DMS153 treated with DMSO at 0.1 percent for 48 hours (cell line): ENCODE results near the gene PICALM.
"Not testable (repeated sequence)": the region's sequence is repeated elsewhere in the genome, so short reads cannot be mapped to it uniquely, and the experiment has no call there.

ENCODE experiments used
- DNase-seq: peaks from one replicate; lab custom pipeline; 2025; ENCODE audit not compliant: unreplicated experiment; lab: John Stamatoyannopoulos, UW

Gene PICALM

GRCh38 chr11:86002431-86002830, 66.5 kb downstream of the PICALM start:
- DNase-seq = no peak

GRCh38 chr11:85991508-85991907, 77.4 kb downstream of the PICALM start:
- no peak for DNase-seq

GRCh38 chr11:85989746-85990145, 79.1 kb downstream of the PICALM start:
- DNase-seq = no peak

GRCh38 chr11:85988780-85989179, 80.1 kb downstream of the PICALM start:
- no peak for DNase-seq

DNA sequence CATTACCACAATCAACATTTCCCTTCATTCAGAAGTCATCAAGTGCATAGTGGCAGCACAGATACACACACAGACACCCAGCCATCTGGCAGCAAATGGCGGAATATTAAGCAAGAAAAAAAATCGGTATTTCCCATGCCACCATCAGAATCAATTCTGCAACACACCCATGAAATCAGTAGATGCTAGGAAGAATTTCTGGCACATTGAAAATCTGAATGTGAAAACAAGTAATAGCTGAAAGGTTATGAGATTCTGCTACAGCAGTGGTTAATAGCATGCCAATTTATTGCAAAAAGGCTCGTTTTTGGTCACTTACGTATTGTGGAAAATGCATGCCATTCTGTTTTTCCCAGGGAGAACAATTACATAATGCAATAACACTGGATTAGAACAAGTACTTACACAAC, 91.1 kb downstream of the PICALM start:
- DNase-seq = no peak

- no peak for DNase-seq
Measured at GRCh38 chr11:85976525-85976924, 92.4 kb downstream of the PICALM start.

GRCh38 chr11:85974122-85974521, 94.8 kb downstream of the PICALM start:
- DNase-seq = no peak

GRCh38 chr11:85970593-85970992, 98.3 kb downstream of the PICALM start:
- DNase-seq = no peak

GRCh38 chr11:85967457-85967856, 101.4 kb downstream of the PICALM start:
- DNase-seq = no peak

DNA sequence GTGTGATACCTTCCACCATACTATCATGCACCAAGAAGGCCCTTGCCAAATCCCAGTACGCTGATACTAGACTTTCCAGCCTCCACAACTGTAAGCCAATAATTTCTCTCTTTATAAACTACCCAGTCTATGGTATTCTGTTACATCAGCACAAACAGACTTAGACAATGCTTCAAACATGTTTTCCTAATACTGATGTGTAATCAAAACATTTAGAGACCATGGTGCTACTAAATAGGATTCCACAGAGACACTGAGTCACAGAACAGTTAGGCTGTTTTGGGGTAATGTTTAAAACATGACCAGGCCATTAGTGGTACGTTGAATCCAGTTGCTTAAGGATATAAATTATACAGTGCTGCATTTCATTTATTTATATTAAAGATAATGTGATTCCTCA, 103.7 kb downstream of the PICALM start:
- DNase-seq = no peak

DNA sequence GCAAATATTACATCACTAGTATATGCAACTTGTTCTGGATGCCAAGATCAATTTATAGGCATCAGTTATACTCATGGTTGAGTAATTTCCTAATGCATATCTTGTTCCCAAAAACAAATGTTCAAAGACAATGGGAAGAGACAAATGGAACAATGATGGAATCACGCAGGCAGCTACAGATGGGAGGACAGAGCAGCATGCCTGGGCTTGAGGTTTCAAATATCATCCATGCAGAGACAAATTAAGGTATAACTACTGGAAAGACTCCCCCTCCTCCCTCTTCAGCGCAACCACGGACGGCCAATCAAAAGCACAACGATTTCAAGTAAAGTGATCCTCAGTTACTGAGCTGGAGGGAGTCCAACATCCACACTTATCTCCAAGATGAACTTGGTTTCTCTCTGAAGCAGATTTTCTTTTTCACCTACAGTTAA, 106.9 kb downstream of the PICALM start:
- DNase-seq = no peak

- DNase-seq = no peak
Measured at GRCh38 chr11:85961130-85961529, 107.8 kb downstream of the PICALM start.

DNA sequence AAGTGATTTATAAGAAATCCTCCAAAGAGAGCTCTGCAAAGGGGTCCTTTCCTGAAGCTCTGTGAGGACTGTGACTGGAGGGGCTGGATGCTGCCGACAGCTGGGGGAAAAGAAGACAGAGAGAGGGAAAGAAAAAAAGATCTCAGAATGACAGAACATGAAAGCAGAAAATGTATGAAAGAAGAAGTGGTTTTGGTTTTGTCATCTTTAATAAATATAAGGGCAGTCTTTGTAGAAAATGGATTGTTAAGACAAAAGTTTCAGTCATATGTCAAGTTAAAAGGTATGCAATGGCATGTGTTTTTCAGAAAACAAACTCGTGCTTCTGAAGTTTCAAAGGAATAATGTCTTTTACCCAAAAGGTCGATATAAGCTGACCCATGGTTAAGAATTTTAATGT, 108.2 kb downstream of the PICALM start:
- DNase-seq = no peak

DNA sequence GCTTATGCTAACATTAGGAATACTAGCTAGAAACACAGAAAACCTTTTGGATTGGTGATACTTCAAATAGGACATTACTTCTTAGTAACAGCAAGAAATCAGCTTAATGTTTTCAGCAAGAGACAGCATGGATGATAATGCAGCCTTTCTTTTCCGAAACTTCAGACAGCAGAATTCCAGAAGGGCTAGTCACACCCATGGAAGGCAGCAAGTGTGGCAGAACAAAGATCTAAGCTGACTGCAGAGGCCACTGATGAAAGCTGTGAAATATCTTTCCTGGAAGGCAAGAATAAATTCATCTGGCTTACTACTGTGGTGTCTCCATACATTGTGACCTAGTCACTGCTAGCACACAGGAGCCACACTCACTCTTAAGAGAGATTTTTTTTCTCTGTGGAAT, 113.4 kb downstream of the PICALM start:
- DNase-seq = no peak

GRCh38 chr11:85953491-85954143, 115.3 kb downstream of the PICALM start:
- no peak for DNase-seq

DNA sequence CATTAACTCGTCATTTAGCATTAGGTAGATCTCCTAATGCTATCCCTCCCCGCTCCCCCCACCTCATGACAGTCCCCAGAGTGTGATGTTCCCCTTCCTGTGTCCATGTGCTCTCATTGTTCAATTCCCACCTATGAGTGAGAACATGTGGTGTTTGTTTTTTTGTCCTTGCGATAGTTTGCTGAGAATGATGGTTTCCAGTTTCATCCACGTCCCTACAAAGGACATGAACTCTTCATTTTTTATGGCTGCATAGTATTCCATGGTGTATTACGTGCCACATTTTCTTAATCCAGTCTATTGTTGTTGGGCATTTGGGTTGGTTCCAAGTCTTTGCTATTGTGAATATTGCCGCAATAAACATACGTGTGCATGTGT, 116.8 kb downstream of the PICALM start:
- not testable (repeated sequence) for DNase-seq

- no peak for DNase-seq
Measured at GRCh38 chr11:85951428-85952107, 117.3 kb downstream of the PICALM start.

DNA sequence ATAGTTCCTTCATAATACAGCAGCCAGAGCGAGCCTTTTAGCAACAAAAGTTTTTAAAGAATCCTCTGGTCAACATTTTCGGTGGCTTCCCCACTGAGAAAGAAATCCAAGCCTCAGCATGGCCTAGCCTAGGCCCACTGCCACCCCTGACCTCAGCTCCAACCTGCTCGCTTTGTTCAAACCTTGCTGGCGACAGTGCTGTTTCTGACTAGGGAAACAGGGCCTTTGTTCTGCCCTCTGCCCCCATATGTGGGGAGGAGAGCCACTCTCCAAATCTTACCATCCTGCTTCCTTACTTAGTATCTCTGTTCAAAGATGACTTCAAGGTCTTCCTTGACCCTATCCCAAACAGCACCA, 117.9 kb downstream of the PICALM start:
- no peak for DNase-seq

DNA sequence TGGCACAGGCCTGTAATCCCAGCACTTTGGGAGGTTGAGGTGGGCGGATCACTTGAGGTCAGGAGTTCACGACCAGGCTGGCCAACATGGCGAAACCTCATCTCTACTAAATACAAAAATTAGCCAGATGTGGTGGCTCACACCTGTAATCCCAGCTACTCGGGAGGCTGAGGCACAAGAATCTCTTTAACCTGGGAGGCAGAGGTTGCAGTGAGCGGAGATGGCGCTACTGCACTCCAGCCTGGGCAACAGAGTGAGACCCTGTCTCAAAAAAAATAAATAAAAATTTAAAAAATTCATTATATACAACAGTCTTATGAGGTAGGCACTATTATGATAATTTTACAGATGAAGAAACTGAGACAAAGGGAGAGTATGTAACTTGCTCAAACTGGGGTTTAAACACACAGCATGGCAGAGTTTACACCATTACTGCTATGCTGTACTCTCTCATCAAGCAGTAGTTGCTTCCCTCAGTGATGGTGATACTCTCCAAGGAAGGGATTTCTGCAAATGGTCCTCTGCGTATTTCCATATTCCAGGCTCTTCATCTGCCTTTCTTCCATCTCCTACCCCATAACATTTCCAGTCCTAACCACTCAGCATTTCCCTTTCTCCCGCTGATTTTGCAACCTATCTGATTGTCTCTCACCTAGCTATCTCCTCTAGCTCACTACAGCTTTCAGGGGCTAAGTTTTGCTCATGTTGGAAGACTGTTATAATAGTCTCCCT, 118.4 kb downstream of the PICALM start:
- DNase-seq = no peak

DNA sequence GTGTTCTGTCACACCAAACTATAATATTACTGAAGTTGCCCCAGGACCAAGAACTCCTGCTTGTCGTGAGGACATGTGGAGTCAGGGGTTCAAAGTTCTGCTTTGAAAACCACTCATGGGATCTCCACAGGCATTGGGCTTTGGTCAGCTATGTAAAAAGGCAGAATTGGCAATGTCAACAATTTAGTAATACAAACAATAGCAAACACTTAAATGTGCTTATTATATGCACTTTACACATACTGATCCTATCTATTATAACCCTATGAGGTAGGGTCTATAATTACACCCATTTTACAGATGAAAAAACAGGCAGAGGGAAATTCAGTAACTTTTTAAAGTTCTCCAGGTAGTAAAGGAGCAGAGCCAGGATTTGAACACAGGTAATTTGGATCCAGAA, 119.1 kb downstream of the PICALM start:
- no peak for DNase-seq

GRCh38 chr11:85948884-85949283, 120.0 kb downstream of the PICALM start:
- DNase-seq = no peak
